DMS 273 (cell line): ENCODE results near the gene HYAL4.
"Not testable (repeated sequence)": the region's sequence is repeated elsewhere in the genome, so short reads cannot be mapped to it uniquely, and the experiment has no call there.

Experiments used
- DNase-seq: peaks from one replicate; lab custom pipeline; 2025; ENCODE audit not compliant: unreplicated experiment; lab: John Stamatoyannopoulos, UW

The HYAL4 gene, protein sequence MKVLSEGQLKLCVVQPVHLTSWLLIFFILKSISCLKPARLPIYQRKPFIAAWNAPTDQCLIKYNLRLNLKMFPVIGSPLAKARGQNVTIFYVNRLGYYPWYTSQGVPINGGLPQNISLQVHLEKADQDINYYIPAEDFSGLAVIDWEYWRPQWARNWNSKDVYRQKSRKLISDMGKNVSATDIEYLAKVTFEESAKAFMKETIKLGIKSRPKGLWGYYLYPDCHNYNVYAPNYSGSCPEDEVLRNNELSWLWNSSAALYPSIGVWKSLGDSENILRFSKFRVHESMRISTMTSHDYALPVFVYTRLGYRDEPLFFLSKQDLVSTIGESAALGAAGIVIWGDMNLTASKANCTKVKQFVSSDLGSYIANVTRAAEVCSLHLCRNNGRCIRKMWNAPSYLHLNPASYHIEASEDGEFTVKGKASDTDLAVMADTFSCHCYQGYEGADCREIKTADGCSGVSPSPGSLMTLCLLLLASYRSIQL

DNA sequence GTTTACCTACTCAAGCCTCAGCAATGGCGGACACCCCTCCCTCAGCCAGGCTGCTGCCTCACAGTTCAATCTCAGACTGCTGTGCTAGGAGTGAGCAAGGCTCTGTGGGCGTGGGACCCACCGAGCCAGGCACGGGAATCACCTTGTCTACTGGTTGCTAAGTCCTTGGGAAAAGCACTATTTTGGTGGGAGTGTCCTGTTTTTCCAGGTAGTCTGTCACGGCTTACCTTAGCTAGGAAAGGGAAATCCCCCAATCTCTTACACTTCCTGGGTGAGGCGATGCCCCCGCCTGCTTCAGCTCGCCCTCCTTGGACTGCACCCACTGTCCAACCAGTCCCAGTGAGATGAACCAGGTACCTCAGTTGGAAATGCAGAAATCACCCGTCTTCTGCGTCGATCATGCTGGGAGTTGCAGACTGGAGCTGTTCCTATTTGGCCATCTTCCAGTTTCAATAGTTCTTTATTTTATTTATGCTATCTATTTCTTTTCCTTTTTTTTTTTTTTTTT is at the start of gene HYAL4:
HYAL4 (plus strand) TSS at position 458 of the 508 bp plus-strand sequence. CDS start 23,105 bp downstream, outside the sequence.
- DNase-seq = no peak

DNA sequence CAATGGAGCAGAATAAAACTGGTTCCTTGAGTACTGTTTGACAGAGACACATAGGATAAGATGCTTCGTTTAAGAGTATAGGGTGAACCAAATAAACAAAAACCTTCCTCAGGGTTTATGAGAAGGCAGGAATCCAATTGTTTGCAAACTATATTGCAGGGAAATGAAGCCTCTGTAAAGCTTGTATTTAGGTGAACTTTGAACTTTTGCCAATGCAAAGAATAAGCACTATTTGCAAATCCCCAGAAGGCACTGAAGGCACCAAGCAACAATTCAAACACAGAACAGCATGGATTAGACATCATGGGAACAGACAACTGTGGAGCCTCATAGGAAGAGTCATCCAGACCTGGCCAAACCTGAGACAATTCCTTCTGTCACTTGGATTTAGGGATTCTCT is 49.1 kb upstream of the HYAL4 start:
- no peak for DNase-seq

DNA sequence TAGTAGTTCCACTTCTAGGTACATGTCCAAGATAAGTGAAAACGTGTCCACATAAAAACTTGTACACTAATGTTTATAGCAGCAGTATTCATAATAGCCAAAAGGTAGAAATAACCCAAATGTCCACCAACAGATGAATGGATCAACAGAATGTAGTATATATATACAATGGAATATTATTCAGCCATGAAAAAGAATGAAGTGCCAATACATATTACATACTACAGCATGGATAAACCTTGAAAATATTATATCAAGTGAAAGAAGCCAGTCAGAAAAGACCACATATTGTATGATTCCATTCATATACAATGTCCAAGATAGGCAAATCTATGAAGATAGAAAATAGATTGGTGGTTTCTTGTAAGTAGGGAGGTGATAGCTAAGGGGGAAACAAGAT is 48.4 kb upstream of the HYAL4 start:
- DNase-seq = no peak

DNA sequence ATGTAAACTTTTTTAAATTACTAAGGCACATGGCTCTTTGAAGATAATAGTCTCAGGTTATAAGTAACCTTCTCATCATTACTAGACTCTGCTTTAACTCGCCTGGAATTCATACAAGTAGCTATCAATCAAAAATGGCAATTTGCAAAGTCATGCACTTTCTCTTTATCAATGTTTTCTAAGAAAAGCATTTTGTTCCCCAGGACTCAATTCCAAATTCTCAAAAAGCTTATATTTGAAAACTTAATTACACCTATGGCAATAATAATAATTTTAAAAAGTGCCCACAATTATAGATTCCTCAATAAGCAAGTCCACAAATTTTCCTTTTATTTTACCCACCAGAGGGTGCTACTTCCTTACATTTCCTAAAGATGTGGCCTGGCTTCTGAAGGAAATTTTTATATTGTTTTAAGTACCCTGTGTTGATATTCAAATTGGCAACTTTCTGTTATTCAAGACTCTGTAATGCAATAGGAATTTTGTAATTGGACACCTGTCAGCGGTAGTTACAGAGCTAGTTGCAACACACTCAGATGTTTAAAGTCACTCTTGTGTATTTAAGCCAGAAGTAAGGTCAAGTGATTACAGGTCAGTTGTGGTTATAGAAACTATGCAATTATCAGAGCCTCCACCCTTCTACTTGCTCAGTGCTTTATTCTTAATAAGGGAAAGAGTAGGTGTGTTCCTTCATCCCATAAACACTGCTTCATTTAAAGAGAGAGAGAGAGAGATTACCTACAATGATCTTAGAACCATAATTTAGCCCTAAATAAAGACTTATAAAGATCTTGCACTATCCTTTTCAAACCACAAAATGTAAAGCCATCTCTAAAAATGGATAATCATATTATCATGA is 47.1 kb upstream of the HYAL4 start:
- DNase-seq = peak; percentile 69

DNA sequence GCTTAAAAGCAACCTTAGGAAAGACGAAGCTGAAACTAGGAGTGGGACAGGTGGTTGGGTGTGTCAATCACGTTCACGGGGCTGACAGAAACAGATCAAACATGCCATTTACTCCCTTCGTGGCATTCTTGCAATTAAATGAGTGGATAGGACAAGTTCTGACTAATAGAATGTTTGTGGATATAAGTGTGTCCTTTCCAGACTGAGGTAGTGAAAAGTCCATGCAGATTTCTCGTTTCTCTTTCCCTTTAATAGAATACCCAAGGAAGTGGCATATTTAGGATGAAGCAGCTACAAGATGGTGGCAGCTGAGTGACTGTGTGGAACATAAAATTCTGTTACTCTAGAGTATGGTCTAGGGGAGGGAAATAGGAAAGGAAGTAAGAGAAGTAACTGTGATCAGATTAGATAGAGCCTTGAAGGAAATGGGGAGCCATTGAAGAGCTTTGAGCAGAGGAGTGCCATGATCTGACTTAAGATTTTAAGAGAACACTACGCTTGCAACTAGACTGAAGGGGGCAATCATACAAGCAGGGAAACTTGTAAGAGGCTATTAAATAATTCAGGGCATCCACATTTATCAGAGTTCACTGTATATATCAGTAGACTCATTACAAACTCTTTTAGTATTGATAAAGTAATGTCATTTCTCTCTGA is 46.3 kb upstream of the HYAL4 start:
- no peak for DNase-seq

DNA sequence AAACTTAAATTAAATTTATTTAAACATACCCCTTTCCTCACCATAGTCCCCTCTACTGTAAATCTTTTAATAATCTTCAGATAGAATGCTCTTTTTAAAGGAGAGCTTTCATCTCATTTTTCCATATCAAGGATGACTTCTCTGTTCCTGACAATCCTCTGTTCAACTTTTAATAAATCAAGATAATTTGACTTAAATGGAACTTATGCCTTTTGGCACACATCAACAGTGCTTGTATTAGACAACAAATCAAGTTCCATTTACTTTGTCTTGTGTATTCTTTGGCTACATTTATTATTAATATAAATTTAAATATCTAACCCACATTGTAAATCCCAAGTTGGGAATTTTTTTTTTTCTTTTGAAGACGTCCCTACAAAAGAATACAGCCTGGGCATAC is 42.7 kb upstream of the HYAL4 start:
- no peak for DNase-seq

DNA sequence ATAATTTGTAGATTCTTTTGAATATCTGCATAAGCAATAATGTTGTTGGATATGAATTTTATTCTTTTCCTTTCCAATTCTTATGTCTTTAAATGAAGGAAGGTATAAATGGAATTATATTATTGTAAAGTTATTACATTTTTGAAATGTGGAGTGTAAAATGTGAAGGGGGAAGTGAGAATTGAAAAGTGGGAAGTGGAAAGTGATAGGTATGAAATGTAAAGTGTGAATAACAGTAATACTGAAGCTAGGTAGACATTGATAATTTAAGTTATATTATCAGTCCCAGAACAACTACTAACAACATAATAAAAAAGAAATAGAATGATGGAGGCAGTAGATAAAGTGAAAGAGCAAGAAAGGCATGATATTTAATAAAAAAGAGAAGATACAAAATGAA is 39.7 kb upstream of the HYAL4 start:
- DNase-seq = no peak

DNA sequence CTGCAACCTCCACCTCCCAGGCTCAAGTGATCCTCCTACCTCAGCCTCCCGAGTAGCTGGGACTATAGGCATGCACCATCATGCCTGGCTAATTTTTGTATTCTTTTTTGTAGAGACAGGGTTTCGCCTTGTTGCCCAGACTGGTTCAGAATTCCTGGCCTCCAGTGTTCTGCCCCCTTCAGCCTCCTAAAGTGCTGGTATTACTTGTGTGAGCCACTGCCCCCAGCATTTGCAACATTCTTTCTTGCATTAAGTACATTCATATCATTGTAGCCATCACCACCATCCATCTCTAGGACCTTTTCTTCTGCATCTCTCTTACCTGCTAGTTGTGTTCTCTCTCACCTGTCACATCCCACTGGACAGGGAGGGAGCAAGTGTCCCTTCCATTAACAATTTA is 35.5 kb upstream of the HYAL4 start:
- DNase-seq = no peak

DNA sequence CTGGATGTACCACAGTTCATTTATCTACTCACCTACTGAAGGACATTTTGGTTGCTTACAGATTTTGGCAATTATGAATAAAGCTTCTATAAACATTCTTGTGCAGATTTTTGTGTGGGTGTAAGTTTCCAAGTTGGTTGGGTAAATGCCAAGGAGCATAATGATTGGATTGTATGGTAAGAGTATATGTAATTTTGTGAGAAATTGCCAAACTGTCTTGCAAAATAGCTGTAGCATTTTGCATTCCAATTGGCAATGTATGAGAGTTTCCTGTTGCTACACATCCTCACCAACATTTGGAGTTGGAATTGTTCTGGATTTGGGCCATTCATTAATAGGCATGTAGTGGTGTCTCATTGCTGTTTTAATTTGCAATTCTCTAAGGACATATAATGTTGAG is 33.9 kb upstream of the HYAL4 start:
- DNase-seq = no peak

DNA sequence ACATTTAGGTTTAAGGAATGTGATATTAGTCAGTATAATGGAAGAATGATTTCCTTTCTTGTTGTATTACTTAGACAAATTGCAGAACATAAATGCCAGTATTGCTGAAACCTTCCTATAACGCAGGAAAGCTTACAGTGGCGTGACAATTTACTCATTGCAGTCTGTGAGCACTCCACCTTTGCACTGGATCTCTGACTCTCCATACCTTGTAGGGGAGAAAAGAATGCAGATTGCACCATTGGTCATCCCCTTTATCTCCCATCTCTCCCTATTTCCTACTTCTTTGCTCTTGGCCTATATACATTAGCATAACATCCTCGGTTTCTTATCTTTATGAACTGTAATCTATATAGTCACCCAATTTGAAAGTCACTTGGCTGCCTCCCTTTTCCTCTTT is 28.1 kb upstream of the HYAL4 start:
- DNase-seq = no peak

DNA sequence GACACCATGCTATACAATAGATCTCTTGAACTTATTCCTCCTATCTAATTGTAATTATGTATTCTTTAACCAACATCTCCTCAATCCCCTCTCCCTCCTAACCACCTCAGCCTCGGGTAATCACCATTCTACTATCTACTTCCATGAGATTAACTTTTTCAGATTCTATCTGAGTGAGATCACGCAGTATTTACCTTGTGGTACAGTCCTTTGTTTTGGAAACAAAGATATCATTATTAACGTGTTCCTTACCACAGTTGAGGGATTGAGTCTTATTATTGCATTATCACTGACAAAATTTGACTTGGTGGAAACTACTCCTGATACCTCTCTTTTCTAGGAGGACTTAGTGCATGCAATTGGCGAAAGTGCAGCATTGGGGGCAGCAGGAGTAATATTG is 26.0 kb upstream of the HYAL4 start:
- no peak for DNase-seq

DNA sequence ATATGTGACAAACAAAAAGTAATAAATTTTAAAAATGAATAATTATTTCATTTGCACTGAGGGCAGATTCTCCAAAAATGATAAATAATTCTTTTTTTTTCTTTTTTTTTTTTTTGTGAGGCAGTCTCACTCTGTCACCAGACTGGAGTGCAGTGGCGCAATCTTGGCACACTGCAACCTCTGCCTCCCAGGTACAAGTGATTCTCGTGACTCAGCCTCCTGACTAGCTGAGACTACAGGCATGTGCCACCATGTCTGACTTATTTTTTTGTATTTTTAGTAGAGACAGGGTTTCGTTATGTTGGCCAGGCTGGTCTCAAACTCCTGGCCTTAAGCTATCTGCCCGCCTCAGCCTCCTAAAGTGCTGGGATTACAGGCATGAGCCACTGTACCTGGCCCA is 25.2 kb upstream of the HYAL4 start:
- not testable (repeated sequence) for DNase-seq

DNA sequence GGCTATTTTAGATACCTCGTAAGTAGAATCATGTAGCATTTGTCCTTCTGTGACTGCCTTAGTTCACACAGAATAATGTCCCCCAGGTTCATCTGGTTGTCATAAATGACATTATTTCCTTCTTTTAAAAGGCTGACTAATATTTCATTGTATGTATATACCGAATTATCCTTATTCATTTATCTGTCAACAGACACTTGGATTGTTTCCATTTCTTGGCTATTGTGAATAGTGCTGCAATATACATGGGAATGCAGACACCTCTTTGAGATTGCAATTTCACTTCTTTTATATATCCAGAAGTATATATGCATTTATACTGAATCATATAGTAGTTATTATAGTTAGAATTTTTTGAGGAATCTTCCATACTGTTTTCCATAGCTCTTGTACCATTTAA is 24.1 kb upstream of the HYAL4 start:
- no peak for DNase-seq

DNA sequence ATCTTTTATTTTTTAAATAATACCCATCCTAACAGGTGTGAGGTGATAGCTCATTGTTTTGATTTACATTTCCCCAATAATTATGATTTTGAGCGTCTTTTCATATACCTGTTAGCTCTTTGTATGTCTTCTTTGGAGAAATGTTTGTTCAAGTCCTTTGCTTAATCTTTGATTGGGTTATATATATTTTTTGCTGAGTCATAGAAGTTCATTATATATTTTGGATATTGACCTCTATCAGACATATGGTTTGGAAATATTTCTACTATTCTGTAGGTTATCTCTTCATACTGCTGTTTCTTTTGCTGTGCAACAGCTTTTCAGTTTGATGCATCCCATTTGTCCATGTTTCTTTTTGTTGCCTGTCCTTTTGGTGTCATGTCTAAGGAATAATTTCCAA is 23.6 kb upstream of the HYAL4 start:
- no peak for DNase-seq

DNA sequence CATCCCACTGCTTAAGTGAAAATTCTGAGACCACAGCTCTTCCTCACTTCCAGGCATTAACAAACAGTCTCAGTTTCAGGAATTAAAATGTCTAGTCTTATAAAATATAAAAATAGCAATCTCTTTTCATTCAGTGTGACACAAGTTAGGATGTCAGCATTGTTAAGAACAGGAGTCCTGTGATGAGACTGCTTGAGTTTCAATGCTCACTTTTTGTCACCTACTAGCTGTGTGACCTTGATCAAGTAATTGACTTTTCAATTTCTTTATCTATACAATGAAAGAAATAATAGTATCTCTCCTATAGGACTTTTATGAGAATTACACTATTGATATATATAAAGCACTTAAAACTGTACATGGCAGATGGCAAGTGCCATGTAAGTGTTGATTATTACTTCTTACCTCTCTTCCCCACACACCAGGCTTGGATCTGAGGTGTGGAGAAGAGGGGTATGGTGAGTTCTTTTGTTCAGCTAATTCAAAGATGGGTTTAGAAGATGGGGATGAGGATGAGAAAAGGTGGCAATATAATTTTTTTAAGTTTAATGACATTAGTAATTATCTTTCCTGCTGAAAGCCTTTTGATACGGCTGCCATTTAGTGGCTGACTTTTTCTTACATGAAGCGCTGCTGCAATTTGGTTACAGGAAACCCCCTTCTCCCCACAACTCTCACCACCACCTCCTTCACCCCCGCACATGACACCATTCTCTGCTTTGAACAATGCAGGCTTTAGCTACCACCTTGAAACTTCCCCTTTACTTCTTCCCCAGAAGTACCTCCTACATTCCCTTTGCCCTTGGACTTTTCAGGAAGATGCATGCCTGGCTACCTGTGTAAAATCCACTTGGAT is 20.8 kb upstream of the HYAL4 start:
- no peak for DNase-seq

DNA sequence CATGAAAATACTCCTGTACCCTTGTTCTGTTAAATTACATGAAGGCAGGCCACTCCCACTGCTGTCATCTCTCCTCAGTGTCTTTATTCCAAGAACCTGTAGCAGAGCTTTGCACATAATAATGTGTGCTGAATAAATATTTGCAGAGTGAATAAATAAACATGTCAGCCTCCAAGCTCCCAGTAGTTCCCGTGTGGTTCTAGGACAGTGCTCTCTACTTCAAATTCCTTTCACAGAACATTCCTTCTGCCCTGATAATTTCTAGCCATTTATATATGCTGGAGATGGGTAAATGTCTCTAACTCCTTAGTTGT is 20.3 kb upstream of the HYAL4 start:
- no peak for DNase-seq

DNA sequence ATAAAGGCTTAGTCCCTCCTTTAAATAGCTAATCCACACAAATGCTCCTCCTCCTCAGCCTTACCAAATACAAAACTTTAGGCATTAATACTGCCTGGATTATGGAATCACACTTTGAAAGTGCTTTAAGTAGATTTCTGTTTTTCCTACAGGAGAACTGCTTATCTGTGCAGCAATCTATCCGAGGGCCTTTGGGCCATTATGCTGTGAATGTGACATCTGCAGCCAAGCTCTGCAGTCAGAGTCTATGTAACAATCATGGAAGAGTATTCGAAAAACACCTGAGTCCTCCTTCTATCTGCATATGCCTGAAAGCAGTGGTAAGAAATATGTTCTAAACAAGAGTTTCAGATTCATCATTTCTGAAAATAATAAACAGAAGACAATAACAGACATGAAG is 16.2 kb upstream of the HYAL4 start:
- no peak for DNase-seq

DNA sequence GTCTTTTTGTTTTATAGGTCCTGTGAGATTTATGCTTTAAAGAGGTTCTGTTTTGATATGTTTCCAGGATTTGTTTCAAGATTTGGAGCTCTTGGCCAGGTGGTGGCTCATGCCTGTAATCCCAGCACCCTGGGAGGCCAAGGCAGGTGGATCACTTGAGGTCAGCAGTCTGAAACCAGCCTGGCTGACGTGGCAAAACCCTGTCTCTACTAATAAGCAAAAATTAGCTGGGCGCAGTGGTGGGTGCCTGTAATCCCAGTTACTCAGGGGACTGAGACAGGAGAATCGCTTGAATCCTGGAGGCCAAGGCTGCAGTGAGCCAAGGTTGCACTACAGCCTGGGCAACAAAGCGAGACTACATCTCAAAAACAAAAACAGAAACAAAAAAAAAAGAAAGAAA is 8.3 kb upstream of the HYAL4 start:
- no peak for DNase-seq

DNA sequence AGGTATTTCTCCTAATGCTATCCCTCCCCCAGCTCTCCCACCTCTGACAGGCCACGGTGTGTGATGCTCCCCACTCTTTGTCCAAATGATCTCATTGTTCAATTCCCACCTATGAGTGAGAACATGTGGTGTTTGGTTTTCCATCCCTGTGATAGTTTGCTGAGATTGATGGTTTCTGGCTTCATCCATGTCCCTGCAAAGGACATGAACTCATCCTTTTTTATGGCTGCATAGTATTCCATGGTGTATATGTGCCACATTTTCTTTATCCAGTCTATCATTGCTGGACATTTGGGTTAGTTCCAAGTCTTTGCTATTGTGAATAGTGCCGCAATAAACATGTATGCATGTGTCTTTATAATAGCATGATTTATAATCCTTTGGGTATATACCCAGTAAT is 5.9 kb upstream of the HYAL4 start:
- not testable (repeated sequence) for DNase-seq

DNA sequence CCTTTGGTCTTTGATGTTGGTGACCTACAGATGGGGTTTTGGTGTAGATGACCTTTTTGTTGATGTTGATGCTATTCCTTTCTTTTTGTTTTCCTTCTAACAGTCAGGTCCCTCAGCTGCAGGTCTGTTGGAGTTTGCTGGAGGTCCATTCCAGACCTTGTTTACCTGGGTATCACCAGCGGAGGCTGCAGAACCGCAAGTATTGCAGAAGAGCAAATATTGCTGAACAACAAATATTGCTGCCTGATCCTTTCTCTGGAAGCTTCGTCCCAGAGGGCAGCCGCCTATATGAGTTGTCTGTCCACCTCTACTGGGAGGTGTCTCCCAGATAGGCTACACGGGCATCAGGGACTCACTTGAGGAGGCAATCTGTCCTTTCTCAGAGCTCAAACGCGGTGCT is 827 bp upstream of the HYAL4 start:
- DNase-seq = not testable (repeated sequence)

DNA sequence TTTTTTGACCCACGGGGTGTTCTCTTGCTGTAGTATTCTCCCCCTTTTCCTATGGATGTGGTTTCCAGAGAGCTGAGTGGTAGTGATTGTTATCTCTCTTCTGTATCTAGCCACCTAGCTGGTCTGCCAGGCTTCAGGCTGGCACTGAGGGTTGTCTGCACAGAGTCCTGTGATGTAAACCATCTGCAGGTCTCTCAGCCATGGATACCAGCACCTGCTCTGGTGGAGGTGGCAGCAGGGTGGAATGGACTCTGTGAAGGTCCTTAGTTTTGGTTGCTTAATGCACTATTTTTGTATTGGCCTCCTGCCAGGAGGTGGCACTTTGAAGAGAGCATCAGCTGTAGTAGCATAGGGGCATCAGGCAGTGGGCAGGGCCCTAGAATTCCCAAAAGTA is 851 bp downstream of the HYAL4 start:
- DNase-seq = no peak
